GM23338 (cell line): ENCODE results near the gene TMEM163. TPM values are rescaled to one million over a fixed set of nuclear protein-coding genes. Genes with fewer than 3 reads are reported as not detected.

ENCODE experiments used
- ATAC-seq: fragments of 200-7000 bp; cut with Tn5 transposase; 3 replicates; pipeline ENCODE4 v1.9.1; 2020
- DNase-seq: peaks from one replicate; pipeline ENCODE4 v3.0.0-alpha.2; 2015; ENCODE audit warnings: low spot score
- H2AFZ ChIP-seq: fragments of 200-600 bp; sonication (generic); 2 replicates; pipeline ENCODE4 v1.8.0; 2016; ENCODE audit warnings: antibody characterized with exemption, mild to moderate bottlenecking, moderate library complexity
- H3F3A ChIP-seq: fragments of 200-600 bp; sonication (generic); replicated peaks from 2 replicates; pipeline ENCODE4 v1.8.0; 2017; ENCODE audit warnings: antibody characterized with exemption, mixed run types, low read depth
- H3K27ac ChIP-seq: fragments of 200-600 bp; sonication (generic); 2 replicates; pipeline ENCODE4 v1.6.1; 2016; ENCODE audit warnings: low read depth
- H3K27me3 ChIP-seq: fragments of 200-600 bp; sonication (generic); 2 replicates; pipeline ENCODE4 v1.8.0; 2016; ENCODE audit warnings: mild to moderate bottlenecking, mixed run types, moderate library complexity; ENCODE audit not compliant: insufficient read depth
- H3K36me3 ChIP-seq: fragments of 200-600 bp; sonication (generic); 2 replicates; pipeline ENCODE4 v1.8.0; 2016; ENCODE audit warnings: mild to moderate bottlenecking; ENCODE audit not compliant: insufficient read depth
- H3K4me1 ChIP-seq: fragments of 200-600 bp; sonication (generic); 2 replicates; pipeline ENCODE4 v1.8.0; 2016; ENCODE audit warnings: mild to moderate bottlenecking, moderate library complexity; ENCODE audit not compliant: insufficient read depth
- H3K4me2 ChIP-seq: fragments of 200-600 bp; sonication (generic); 2 replicates; pipeline ENCODE4 v1.7.1; 2017; ENCODE audit warnings: mixed run types
- H3K4me3 ChIP-seq: fragments of 200-600 bp; sonication (generic); 2 replicates; pipeline ENCODE4 v1.6.1; 2016; ENCODE audit warnings: mixed run types
- H3K79me2 ChIP-seq: fragments of 200-600 bp; sonication (generic); replicated peaks from 2 replicates; pipeline ENCODE4 v1.8.0; 2017; ENCODE audit warnings: mild to moderate bottlenecking; ENCODE audit not compliant: insufficient read depth
- H3K9me2 ChIP-seq: fragments of 200-600 bp; sonication (generic); 2 replicates; pipeline ENCODE4 v1.8.0; 2017; ENCODE audit not compliant: insufficient read depth
- H4K20me1 ChIP-seq: fragments of 200-600 bp; sonication (generic); replicated peaks from 2 replicates; pipeline ENCODE4 v1.8.0; 2017; ENCODE audit warnings: mild to moderate bottlenecking; ENCODE audit not compliant: insufficient read depth
- H3K27ac Mint-ChIP-seq: 2 replicates; pipeline ENCODE4 v1.8.0; 2020; ENCODE audit warnings: inconsistent platforms, mild to moderate bottlenecking, moderate library complexity, mixed read lengths
- H3K27me3 Mint-ChIP-seq: 3 replicates; pipeline ENCODE4 v1.8.0; 2022; ENCODE audit warnings: low read depth, mild to moderate bottlenecking, moderate library complexity, mixed read lengths, inconsistent platforms; ENCODE audit not compliant: insufficient read depth, poor library complexity
- H3K36me3 Mint-ChIP-seq: 3 replicates; pipeline ENCODE4 v1.8.0; 2021; ENCODE audit warnings: low read depth, mild to moderate bottlenecking, inconsistent platforms, moderate library complexity, mixed read lengths
- H3K4me1 Mint-ChIP-seq: 3 replicates; pipeline ENCODE4 v1.8.0; 2020; ENCODE audit warnings: mild to moderate bottlenecking, inconsistent platforms, mixed read lengths
- H3K4me3 Mint-ChIP-seq: 3 replicates; pipeline ENCODE4 v1.8.0; 2021; ENCODE audit warnings: moderate library complexity, mild to moderate bottlenecking, inconsistent platforms, mixed read lengths
- H3K9me3 Mint-ChIP-seq: 3 replicates; pipeline ENCODE4 v1.8.0; 2020; ENCODE audit warnings: moderate library complexity, mild to moderate bottlenecking, inconsistent platforms, mixed read lengths
- CREB1 ChIP-seq: fragments of 250-450 bp; sonication (Bioruptor Pico); IDR thresholded peaks from 2 replicates; pipeline ENCODE4 v1.5.0; 2020; ENCODE audit warnings: low read depth, mild to moderate bottlenecking, moderate library complexity
- CTCF ChIP-seq, 2 experiments: fragments of 200-600 bp in 1 of 2; sonication (generic) in 1 of 2; conservative IDR thresholded peaks; 2 replicates each; pipeline versions ENCODE4 v1.5.1 to v1.6.1; 2016 to 2017; ENCODE audit warnings: antibody characterized with exemption in 2 of 2, low read depth in 2 of 2, mild to moderate bottlenecking in 2 of 2, moderate library complexity in 1 of 2
- EZH2 ChIP-seq: fragments of 200-600 bp; sonication (generic); IDR thresholded peaks from one replicate; pipeline ENCODE4 v1.8.0; 2017; ENCODE audit warnings: antibody characterized with exemption, mild to moderate bottlenecking, low read depth; ENCODE audit not compliant: unreplicated experiment
- JUNB ChIP-seq: IDR thresholded peaks from one replicate; pipeline ENCODE4 v1.6.1; 2016; ENCODE audit warnings: antibody characterized with exemption; ENCODE audit not compliant: unreplicated experiment
- STAT1 ChIP-seq: IDR thresholded peaks from one replicate; pipeline ENCODE4 v1.6.1; 2016; ENCODE audit warnings: antibody characterized with exemption; ENCODE audit not compliant: unreplicated experiment
- ZNF331 ChIP-seq: fragments of 250-450 bp; sonication (Bioruptor Pico); IDR thresholded peaks from 2 replicates; pipeline ENCODE4 v1.5.0; 2020; ENCODE audit warnings: low read depth, mild to moderate bottlenecking, moderate library complexity
- ZNF462 ChIP-seq: fragments of 250-450 bp; sonication (Bioruptor Pico); IDR thresholded peaks from 2 replicates; pipeline ENCODE4 v1.5.0; 2020; ENCODE audit warnings: mild to moderate bottlenecking, moderate library complexity
- polyA plus RNA-seq: library from polyadenylated mRNA; unstranded; fragments of >200 nt; fragmentation: Nextera tagmentation; extraction: Ambion mirVana; gene quantifications from 2 replicates; pipeline ENCODE4 v1.2.1, GENCODE V29; 2016
- total RNA-seq: library from RNA; depleted of rRNA; stranded (reverse); fragments of >200 nt; shearing (Covaris generic); gene quantifications from 2 replicates; pipeline ENCODE4 v1.2.3, GENCODE V29; 2014

The TMEM163 gene
- total and polyA plus RNA-seq, 2 experiments from 2014 or later: 1.1 to 1.8 TPM

GRCh38 chr2:134555411-134555810 is 163.4 kb downstream of the TMEM163 start (continued):
- no peak for TF ChIP-seq ZNF331 (CRISPR knock-in tag)
- TF ChIP-seq CTCF (conservative IDR thresholded peaks at IDR 0.05; ENCODE audit: low read depth in 2 of 2): no peak

- no peaks in the 10 kb centered on the region for H3F3A ChIP-seq
- no peak for ATAC-seq
- Mint-ChIP-seq H3K9me3 (no peaks in the 10 kb centered on the region), H3K27ac (no peak overlapping the region), H3K36me3 (no peaks in the 10 kb centered on the region), H3K27me3 (no peaks in the 10 kb centered on the region), H3K4me3 (no peak overlapping the region), H3K4me1 (0 out of 3 replicates have a peak, but pooled peaks cover 2% of the 10 kb centered on the region)
- H4K20me1 ChIP-seq: no peaks in the 10 kb centered on the region
- H3K9me2 ChIP-seq: no peaks in the 10 kb centered on the region; the same call in 1 of the 2 replicates
- TF ChIP-seq JUNB (no peak), EZH2 (no peak), ZNF331 (CRISPR knock-in tag) (no peak), CREB1 (CRISPR knock-in tag) (no peak)
- no peak for DNase-seq
- no peaks in the 10 kb centered on the region for H3K36me3 ChIP-seq
- no peaks in the 10 kb centered on the region for H3K79me2 ChIP-seq
- no peaks in the 10 kb centered on the region for H3K27me3 ChIP-seq
- no peak overlapping the region for H3K4me2 ChIP-seq
- no peak overlapping the region for H2AFZ ChIP-seq
- H3K27ac ChIP-seq: no peak overlapping the region
- H3K4me3 ChIP-seq: no peak overlapping the region
- no peaks in the 10 kb centered on the region for H3K4me1 ChIP-seq
Measured at GRCh38 chr2:134553657-134554056, 165.1 kb downstream of the TMEM163 start.

- H2AFZ ChIP-seq: no peak overlapping the region
- H3K4me1 Mint-ChIP-seq: no peaks in the 10 kb centered on the region; the same call in 2 of the 3 replicates
- H3K4me1 ChIP-seq: no peaks in the 10 kb centered on the region
- H3K9me2 ChIP-seq: no peaks in the 10 kb centered on the region; the same call in 1 of the 2 replicates
- no peaks in the 10 kb centered on the region for H3K36me3 ChIP-seq
- no peak overlapping the region for H3K27ac Mint-ChIP-seq
- H3K4me3 Mint-ChIP-seq: no peak overlapping the region
- no peak for DNase-seq
- H3K9me3 Mint-ChIP-seq: no peaks in the 10 kb centered on the region
- ATAC-seq: no peak
- no peak overlapping the region for H3K4me2 ChIP-seq
- H3K27me3 ChIP-seq: no peaks in the 10 kb centered on the region
- TF ChIP-seq ZNF462 (CRISPR knock-in tag) (no peak), STAT1 (no peak)
- no peaks in the 10 kb centered on the region for H3F3A ChIP-seq
- H3K27ac ChIP-seq: no peak overlapping the region
- no peaks in the 10 kb centered on the region for H4K20me1 ChIP-seq
- no peak overlapping the region for H3K4me3 ChIP-seq
- H3K36me3 Mint-ChIP-seq: no peaks in the 10 kb centered on the region
- H3K79me2 ChIP-seq: no peaks in the 10 kb centered on the region
- no peaks in the 10 kb centered on the region for H3K27me3 Mint-ChIP-seq
Measured at GRCh38 chr2:134550566-134551164, 168.1 kb downstream of the TMEM163 start.
